ENCODE results near the gene SLC44A3.

- no peak for TF ChIP-seq MEF2D (CRISPR knock-in tag; IDR thresholded peaks at IDR 0.05)
- no peak for TF ChIP-seq ZNF337 (CRISPR knock-in tag; IDR thresholded peaks at IDR 0.05; ENCODE audit: borderline replicate concordance, low read depth)
- TF ChIP-seq, protein P1, sequence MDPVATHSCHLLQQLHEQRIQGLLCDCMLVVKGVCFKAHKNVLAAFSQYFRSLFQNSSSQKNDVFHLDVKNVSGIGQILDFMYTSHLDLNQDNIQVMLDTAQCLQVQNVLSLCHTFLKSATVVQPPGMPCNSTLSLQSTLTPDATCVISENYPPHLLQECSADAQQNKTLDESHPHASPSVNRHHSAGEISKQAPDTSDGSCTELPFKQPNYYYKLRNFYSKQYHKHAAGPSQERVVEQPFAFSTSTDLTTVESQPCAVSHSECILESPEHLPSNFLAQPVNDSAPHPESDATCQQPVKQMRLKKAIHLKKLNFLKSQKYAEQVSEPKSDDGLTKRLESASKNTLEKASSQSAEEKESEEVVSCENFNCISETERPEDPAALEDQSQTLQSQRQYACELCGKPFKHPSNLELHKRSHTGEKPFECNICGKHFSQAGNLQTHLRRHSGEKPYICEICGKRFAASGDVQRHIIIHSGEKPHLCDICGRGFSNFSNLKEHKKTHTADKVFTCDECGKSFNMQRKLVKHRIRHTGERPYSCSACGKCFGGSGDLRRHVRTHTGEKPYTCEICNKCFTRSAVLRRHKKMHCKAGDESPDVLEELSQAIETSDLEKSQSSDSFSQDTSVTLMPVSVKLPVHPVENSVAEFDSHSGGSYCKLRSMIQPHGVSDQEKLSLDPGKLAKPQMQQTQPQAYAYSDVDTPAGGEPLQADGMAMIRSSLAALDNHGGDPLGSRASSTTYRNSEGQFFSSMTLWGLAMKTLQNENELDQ (CRISPR knock-in tag; IDR thresholded peaks at IDR 0.05; ENCODE audit: borderline replicate concordance) = no peak
- TF ChIP-seq ZNF274 (CRISPR knock-in tag; IDR thresholded peaks at IDR 0.05) = no peak
- TF ChIP-seq ZNF543 (CRISPR knock-in tag; IDR thresholded peaks at IDR 0.05) = no peak
- TF ChIP-seq TARDBP (CRISPR knock-in tag; IDR thresholded peaks at IDR 0.05) = no peak
- TF ChIP-seq, protein P2, sequence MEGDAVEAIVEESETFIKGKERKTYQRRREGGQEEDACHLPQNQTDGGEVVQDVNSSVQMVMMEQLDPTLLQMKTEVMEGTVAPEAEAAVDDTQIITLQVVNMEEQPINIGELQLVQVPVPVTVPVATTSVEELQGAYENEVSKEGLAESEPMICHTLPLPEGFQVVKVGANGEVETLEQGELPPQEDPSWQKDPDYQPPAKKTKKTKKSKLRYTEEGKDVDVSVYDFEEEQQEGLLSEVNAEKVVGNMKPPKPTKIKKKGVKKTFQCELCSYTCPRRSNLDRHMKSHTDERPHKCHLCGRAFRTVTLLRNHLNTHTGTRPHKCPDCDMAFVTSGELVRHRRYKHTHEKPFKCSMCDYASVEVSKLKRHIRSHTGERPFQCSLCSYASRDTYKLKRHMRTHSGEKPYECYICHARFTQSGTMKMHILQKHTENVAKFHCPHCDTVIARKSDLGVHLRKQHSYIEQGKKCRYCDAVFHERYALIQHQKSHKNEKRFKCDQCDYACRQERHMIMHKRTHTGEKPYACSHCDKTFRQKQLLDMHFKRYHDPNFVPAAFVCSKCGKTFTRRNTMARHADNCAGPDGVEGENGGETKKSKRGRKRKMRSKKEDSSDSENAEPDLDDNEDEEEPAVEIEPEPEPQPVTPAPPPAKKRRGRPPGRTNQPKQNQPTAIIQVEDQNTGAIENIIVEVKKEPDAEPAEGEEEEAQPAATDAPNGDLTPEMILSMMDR (CRISPR knock-in tag; IDR thresholded peaks at IDR 0.05) = no peak
- TF ChIP-seq SP1 (IDR thresholded peaks at IDR 0.05) = no peak
- no peak for TF ChIP-seq SP1 (CRISPR knock-in tag; IDR thresholded peaks at IDR 0.05)
- no peak for TF ChIP-seq EP300 (IDR thresholded peaks at IDR 0.05; ENCODE audit: low read depth in 2 of 2, low read length in 2 of 2)
- no peak for TF ChIP-seq EP300 (CRISPR knock-in tag; IDR thresholded peaks at IDR 0.05; ENCODE audit: borderline replicate concordance)
- TF ChIP-seq KAT8 (CRISPR knock-in tag; IDR thresholded peaks at IDR 0.05) = no peak
- no peak for TF ChIP-seq HCFC1 (IDR thresholded peaks at IDR 0.05; ENCODE audit: low read depth, low read length)
Observed at GRCh38 chr1:94803106-94803505, 17.1 kb upstream of the SLC44A3 start.

Measured in HepG2 (cell line).